Measurements from ENCODE around the gene COPS9.

DNA sequence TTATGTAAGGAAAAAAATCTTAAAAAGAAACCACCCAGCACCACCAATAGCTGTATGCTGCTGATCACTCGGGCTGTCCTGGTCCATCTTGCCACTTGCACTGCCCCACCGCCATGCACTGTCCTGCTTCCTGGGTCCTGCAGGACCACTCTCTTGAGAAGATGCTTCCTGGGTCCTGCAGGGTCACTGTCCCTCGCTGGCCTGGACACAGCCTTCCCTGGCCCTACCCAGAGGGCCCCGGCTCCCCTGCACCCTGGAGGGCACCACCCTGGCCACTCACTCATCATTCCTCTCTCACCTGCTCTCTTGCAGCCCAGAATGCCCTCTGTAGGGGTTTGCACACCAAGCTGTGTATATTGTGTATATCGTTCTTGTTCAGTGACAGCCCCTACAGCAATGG lies 6.8 kb upstream of the COPS9 start:
- TF ChIP-seq YY1 (IDR thresholded peaks at IDR 0.05; ENCODE audit: insufficient read depth, insufficient read length), result no peak
- TF ChIP-seq SUZ12 (IDR thresholded peaks at IDR 0.05; ENCODE audit: extremely low read depth, insufficient read depth, insufficient read length), result no peak
- no peak for TF ChIP-seq ZNF274 (IDR thresholded peaks at IDR 0.05; ENCODE audit: low read depth, low read length)

All from NT2/D1 (cell line).